ENCODE measurements around the gene TMC6. TPM values are rescaled to one million over a fixed set of nuclear protein-coding genes. Genes with fewer than 3 reads are reported as not detected.

The TMC6 gene
- total and polyA plus RNA-seq, 2 experiments from 2014 or later: 50.0 to 72.2 TPM

GRCh38 chr17:78122931-78123249 lies 5.7 kb downstream of the TMC6 start (continued):
- no peak for TF ChIP-seq ZNF462 (CRISPR knock-in tag; IDR thresholded peaks at IDR 0.05)
- no peak for TF ChIP-seq ZNF331 (CRISPR knock-in tag; IDR thresholded peaks at IDR 0.05; ENCODE audit: low read depth)
- TF ChIP-seq REST (IDR thresholded peaks at IDR 0.05; ENCODE audit: unreplicated experiment): no peak

- ATAC-seq (no peak), DNase-seq (ENCODE audit: low spot score) (no peak)
- no peaks in the 10 kb centered on the region for H3K27me3 ChIP-seq (ENCODE audit: insufficient read depth)
- Mint-ChIP-seq H3K9me3 (no peaks in the 10 kb centered on the region), H3K4me1 (peaks cover 8% of the 10 kb centered on the region), H3K27me3 (ENCODE audit: insufficient read depth, low read depth, poor library complexity) (peaks cover 4% of the 10 kb centered on the region), H3K4me3 (no peak overlapping the region), H3K36me3 (ENCODE audit: low read depth) (peaks cover 29% of the 10 kb centered on the region), H3K27ac (no peak overlapping the region)
- H2AFZ ChIP-seq: no peak overlapping the region
- no peak overlapping the region for H3K27ac ChIP-seq (ENCODE audit: low read depth)
- no peaks in the 10 kb centered on the region for H3F3A ChIP-seq (replicated peaks; ENCODE audit: low read depth)
- H4K20me1 ChIP-seq (replicated peaks; ENCODE audit: insufficient read depth): no peaks in the 10 kb centered on the region
- H3K9me2 ChIP-seq (ENCODE audit: insufficient read depth): no peaks in the 10 kb centered on the region
- 0 out of 2 replicates have a peak, but pooled peaks cover 5% of the 10 kb centered on the region for H3K79me2 ChIP-seq (replicated peaks; ENCODE audit: insufficient read depth)
- 0 out of 2 replicates have a peak, but pooled peaks cover 5% of the 10 kb centered on the region for H3K36me3 ChIP-seq (ENCODE audit: insufficient read depth)
- no peak overlapping the region for H3K4me3 ChIP-seq
- H3K4me2 ChIP-seq: no peak overlapping the region
- peaks cover 9% of the 10 kb centered on the region for H3K4me1 ChIP-seq (ENCODE audit: insufficient read depth)
- no peak for TF ChIP-seq ZNF462 (CRISPR knock-in tag; IDR thresholded peaks at IDR 0.05)
Measured at GRCh38 chr17:78122216-78122930, 6.2 kb downstream of the TMC6 start.
